Panc1 (cell line): ENCODE data around the gene FGD5.

Source experiments
- CTCF ChIP-seq: fragments of 450-650 bp; IDR thresholded peaks from 2 replicates; pipeline ENCODE4 v1.5.1; 2017; ENCODE audit warnings: mild to moderate bottlenecking
- REST ChIP-seq, 2 experiments: IDR thresholded peaks; 2 replicates each; pipeline ENCODE4 v1.6.1; 2011 to 2012; ENCODE audit warnings: low read depth in 2 of 2, control low read depth in 1 of 2, low read length in 1 of 2, mild to moderate bottlenecking in 1 of 2, moderate library complexity in 1 of 2; ENCODE audit not compliant: insufficient read depth in 1 of 2

- TF ChIP-seq CTCF (no peak), REST (IDR thresholded peaks at IDR 0.05; ENCODE audit: insufficient read depth in 1 of 2, low read depth in 2 of 2, low read length in 1 of 2) (no peak)
Measured at GRCh38 chr3:14775563-14775962, 43.2 kb upstream of the FGD5 start.
